ENCODE data around the gene SNPH.
"Not testable (repeated sequence)": the region's sequence is repeated elsewhere in the genome, so short reads cannot be mapped to it uniquely, and the experiment has no call there.

SNPH gene

GRCh38 chr20:1245578-1245977 is 20.5 kb upstream of the SNPH start:
- intact Hi-C loops (cut with micrococcal nuclease): no loop called here

DNA sequence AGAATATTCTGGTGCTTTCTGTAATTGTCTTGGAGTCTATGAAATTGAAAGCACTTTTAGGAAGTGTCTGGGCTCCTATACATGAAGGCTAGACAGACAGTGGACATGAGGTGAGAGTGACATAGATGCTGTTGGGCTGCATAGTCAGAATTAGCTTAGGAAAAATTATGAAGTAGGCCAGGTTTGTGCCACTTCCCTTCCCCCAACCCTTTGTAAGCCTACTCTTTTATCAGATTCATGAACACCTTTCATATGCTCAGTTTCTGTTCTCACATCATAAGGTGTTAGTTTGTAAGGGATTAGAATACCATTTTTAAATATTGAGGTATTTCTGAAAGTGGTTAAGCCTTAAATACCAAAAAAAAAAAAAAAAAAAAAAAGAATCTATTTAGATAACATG is 18.4 kb upstream of the SNPH start:
- Mint-ChIP-seq H3K4me3 (no peak overlapping the region), H3K36me3 (ENCODE audit: low read depth) (no peaks in the 10 kb centered on the region), H3K9me3 (no peaks in the 10 kb centered on the region), H3K27ac (no peak overlapping the region), H3K4me1 (ENCODE audit: low read depth) (no peaks in the 10 kb centered on the region), H3K27me3 (peaks cover 20% of the 10 kb centered on the region)
- intact Hi-C loops (cut with micrococcal nuclease): no loop called here

More at GRCh38 chr20:1245578-1245977, 20.5 kb upstream of the SNPH start:
- Mint-ChIP-seq H3K36me3 (ENCODE audit: low read depth) (no peaks in the 10 kb centered on the region), H3K4me3 (no peak overlapping the region), H3K4me1 (ENCODE audit: low read depth) (no peaks in the 10 kb centered on the region), H3K27ac (no peak overlapping the region), H3K9me3 (no peaks in the 10 kb centered on the region), H3K27me3 (peaks cover 23% of the 10 kb centered on the region)

DNA sequence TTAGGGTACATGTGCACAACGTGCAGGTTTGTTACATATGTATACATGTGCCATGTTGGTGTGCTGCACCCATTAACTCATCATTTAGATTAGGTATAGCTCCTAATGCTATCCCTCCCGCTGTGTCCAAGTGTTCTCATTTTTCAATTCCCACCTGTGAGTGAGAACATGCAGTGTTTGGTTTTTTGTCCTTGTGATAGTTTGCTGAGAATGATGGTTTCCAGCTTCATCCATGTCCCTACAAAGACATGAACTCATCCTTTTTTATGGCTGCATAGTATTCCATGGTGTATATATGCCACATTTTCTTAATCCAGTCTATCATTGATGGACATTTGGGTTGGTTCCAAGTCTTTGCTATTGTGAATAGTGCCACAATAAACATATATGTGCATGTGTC is 15.8 kb upstream of the SNPH start:
- H3K27ac Mint-ChIP-seq; H3K4me1 Mint-ChIP-seq (ENCODE audit: low read depth); H3K4me3 Mint-ChIP-seq; H3K9me3 Mint-ChIP-seq; H3K36me3 Mint-ChIP-seq (ENCODE audit: low read depth); intact Hi-C loops (cut with micrococcal nuclease): not testable (repeated sequence)
- H3K27me3 Mint-ChIP-seq: peaks cover 22% of the 10 kb centered on the region

- Mint-ChIP-seq H3K9me3 (no peaks in the 10 kb centered on the region), H3K36me3 (ENCODE audit: low read depth) (no peaks in the 10 kb centered on the region), H3K4me1 (ENCODE audit: low read depth) (no peaks in the 10 kb centered on the region), H3K27me3 (peaks cover 27% of the 10 kb centered on the region), H3K27ac (no peak overlapping the region), H3K4me3 (no peak overlapping the region)
- intact Hi-C loops (cut with micrococcal nuclease): no loop called here
These were observed 13.7 kb upstream of the SNPH start for GRCh38 chr20:1252416-1252815.

DNA sequence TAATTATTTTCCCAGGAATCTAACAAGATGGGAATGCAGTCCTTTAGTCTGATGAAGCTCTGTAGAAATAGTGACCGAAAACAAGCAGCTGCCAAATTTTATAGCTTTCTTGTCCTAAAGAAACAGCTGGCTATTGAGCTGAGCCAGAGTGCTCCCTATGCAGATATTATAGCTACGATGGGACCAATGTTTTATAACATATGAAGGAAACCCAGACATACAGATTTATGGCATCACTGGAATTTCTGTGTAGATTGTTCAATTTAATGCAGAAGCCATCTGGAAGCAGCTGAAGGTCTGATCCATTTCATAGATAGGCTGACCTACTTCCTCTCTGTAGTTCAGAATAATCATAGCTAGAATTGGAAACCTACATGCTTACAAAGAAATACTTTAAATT is 11.8 kb upstream of the SNPH start:
- Mint-ChIP-seq H3K27me3 (peaks cover 27% of the 10 kb centered on the region), H3K27ac (no peak overlapping the region), H3K36me3 (ENCODE audit: low read depth) (no peaks in the 10 kb centered on the region), H3K4me3 (no peak overlapping the region), H3K9me3 (no peaks in the 10 kb centered on the region), H3K4me1 (ENCODE audit: low read depth) (no peaks in the 10 kb centered on the region)
- intact Hi-C loops (cut with micrococcal nuclease): no loop called here

DNA sequence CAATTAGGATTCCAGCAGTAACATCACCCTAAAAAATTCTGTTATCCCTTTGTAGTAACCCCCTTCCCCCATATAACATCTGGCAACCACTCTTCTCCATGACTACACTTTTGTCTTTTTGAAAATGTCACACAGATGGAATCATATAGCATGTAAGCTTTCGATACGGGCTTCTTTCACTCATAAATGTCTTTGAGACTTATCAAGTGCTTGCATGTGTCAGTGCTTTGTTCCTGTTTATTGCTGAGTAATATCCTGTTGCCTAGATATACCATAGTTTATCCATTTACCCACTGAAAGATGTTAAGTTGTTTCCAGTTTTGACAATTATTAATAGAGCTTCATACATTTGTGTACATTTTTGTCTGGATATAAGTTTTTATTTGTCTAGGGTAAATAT is 10.4 kb upstream of the SNPH start:
- no peaks in the 10 kb centered on the region for H3K36me3 Mint-ChIP-seq (ENCODE audit: low read depth)
- H3K9me3 Mint-ChIP-seq: no peaks in the 10 kb centered on the region
- H3K4me1 Mint-ChIP-seq (ENCODE audit: low read depth): no peaks in the 10 kb centered on the region
- no peak overlapping the region for H3K4me3 Mint-ChIP-seq
- H3K27me3 Mint-ChIP-seq: peaks cover 27% of the 10 kb centered on the region
- no peak overlapping the region for H3K27ac Mint-ChIP-seq
- intact Hi-C loops (cut with micrococcal nuclease): no loop called here

DNA sequence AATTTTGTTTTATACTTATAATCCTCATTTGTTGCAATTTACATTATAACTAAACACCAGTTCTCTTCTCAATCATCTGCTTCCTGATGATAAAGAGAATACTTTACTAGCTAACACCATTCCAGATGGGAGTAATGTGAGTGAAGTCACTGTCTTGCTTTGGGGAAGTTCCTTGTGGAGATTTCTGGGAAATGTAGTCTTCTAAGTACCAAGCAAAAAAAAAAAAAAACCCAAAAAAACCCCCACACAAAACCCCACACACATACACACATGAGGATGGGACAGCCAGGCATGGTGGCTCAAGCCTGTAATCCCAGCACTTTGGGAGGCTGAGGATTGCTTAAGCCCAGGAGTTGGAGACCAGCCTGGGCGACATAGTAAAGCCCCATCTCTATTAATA is 2.2 kb upstream of the SNPH start:
- peaks cover 6% of the 10 kb centered on the region for H3K9me3 Mint-ChIP-seq
- no peaks in the 10 kb centered on the region for H3K4me1 Mint-ChIP-seq (ENCODE audit: low read depth)
- H3K36me3 Mint-ChIP-seq (ENCODE audit: low read depth): no peaks in the 10 kb centered on the region
- intact Hi-C loops (cut with micrococcal nuclease): no loop called here
- H3K4me3 Mint-ChIP-seq: no peak overlapping the region
- no peak overlapping the region for H3K27ac Mint-ChIP-seq
- peaks cover 53% of the 10 kb centered on the region for H3K27me3 Mint-ChIP-seq

- Mint-ChIP-seq H3K4me3 (no peak overlapping the region), H3K27me3 (peaks cover 54% of the 10 kb centered on the region), H3K36me3 (ENCODE audit: low read depth) (no peaks in the 10 kb centered on the region), H3K27ac (no peak overlapping the region), H3K9me3 (peaks cover 6% of the 10 kb centered on the region), H3K4me1 (ENCODE audit: low read depth) (no peaks in the 10 kb centered on the region)
- intact Hi-C loops (cut with micrococcal nuclease): no loop called here
These were observed 1.4 kb upstream of the SNPH start for GRCh38 chr20:1264727-1265126.

GRCh38 chr20:1265226-1265915 is 723 bp upstream of the SNPH start:
- intact Hi-C loops (cut with micrococcal nuclease): no loop called here
- no peak overlapping the region for H3K27ac Mint-ChIP-seq
- no peak overlapping the region for H3K4me3 Mint-ChIP-seq
- peaks cover 54% of the 10 kb centered on the region for H3K27me3 Mint-ChIP-seq
- H3K4me1 Mint-ChIP-seq (ENCODE audit: low read depth): no peaks in the 10 kb centered on the region
- no peaks in the 10 kb centered on the region for H3K36me3 Mint-ChIP-seq (ENCODE audit: low read depth)
- peaks cover 6% of the 10 kb centered on the region for H3K9me3 Mint-ChIP-seq

DNA sequence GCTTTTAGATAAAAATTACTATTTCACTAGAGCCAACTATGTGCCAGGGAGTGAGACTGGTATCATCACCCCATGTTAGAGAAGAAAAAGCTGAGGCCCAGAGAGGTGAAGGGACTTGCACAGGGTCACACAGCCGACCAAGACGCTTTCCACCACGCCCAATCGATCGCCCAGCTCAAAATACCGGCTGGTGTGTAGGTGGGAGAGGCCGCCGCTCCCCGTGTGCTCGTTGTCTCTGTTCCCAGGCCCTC is 253 bp upstream of the SNPH start:
- H3K27ac Mint-ChIP-seq: no peak overlapping the region
- peaks cover 6% of the 10 kb centered on the region for H3K9me3 Mint-ChIP-seq
- H3K36me3 Mint-ChIP-seq (ENCODE audit: low read depth): no peaks in the 10 kb centered on the region
- intact Hi-C loops (cut with micrococcal nuclease): no loop called here
- no peaks in the 10 kb centered on the region for H3K4me1 Mint-ChIP-seq (ENCODE audit: low read depth)
- H3K27me3 Mint-ChIP-seq: peaks cover 54% of the 10 kb centered on the region
- H3K4me3 Mint-ChIP-seq: peak overlapping the region; percentile 18

- intact Hi-C loops (cut with micrococcal nuclease): no loop called here
- Mint-ChIP-seq H3K4me3 (no peak overlapping the region), H3K27me3 (peaks cover 49% of the 10 kb centered on the region), H3K27ac (no peak overlapping the region), H3K9me3 (peaks cover 6% of the 10 kb centered on the region), H3K36me3 (ENCODE audit: low read depth) (no peaks in the 10 kb centered on the region), H3K4me1 (ENCODE audit: low read depth) (no peaks in the 10 kb centered on the region)
These were observed 1.1 kb downstream of the SNPH start for GRCh38 chr20:1267161-1267560.

DNA sequence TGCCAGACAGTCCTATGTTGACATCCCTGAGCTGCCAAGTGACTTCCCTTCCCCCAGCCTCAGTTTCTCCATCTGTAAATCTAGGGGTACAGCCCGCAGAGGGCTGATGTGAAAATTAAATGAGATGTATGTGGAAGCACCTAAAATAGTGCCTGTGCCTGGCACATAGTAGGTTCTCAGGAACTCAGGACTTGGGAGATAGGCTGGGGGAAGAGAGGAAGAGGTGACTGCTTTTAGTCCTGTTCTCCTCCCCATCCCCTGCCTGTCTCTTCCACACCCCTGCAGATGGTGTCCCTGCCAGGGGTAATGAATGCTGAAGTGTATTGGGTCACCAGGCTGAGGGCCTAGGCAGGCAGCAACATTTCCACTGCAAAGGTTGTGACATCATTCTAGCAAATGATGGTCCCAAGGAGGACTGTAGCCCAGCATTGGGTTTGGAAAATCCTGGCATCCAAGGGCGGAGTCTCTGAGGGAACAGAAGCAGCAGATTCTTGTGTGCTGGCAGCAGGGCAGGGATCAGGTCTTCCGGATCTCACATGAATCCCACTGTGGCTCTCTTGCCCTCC is 1.8 kb downstream of the SNPH start:
- no peaks in the 10 kb centered on the region for H3K36me3 Mint-ChIP-seq (ENCODE audit: low read depth)
- intact Hi-C loops (cut with micrococcal nuclease): no loop called here
- H3K9me3 Mint-ChIP-seq: no peaks in the 10 kb centered on the region
- no peak overlapping the region for H3K27ac Mint-ChIP-seq
- H3K27me3 Mint-ChIP-seq: peaks cover 43% of the 10 kb centered on the region
- no peaks in the 10 kb centered on the region for H3K4me1 Mint-ChIP-seq (ENCODE audit: low read depth)
- H3K4me3 Mint-ChIP-seq: no peak overlapping the region

- H3K27me3 Mint-ChIP-seq: peaks cover 39% of the 10 kb centered on the region
- H3K27ac Mint-ChIP-seq: no peak overlapping the region
- H3K9me3 Mint-ChIP-seq: no peaks in the 10 kb centered on the region
- H3K4me3 Mint-ChIP-seq: no peak overlapping the region
- H3K4me1 Mint-ChIP-seq (ENCODE audit: low read depth): no peaks in the 10 kb centered on the region
- intact Hi-C loops (cut with micrococcal nuclease): no loop called here
- no peaks in the 10 kb centered on the region for H3K36me3 Mint-ChIP-seq (ENCODE audit: low read depth)
These were observed 3.1 kb downstream of the SNPH start for GRCh38 chr20:1269235-1269634.

GRCh38 chr20:1269850-1270249 is 3.8 kb downstream of the SNPH start:
- intact Hi-C loops (cut with micrococcal nuclease): no loop called here
- Mint-ChIP-seq H3K27me3 (peaks cover 39% of the 10 kb centered on the region), H3K4me1 (ENCODE audit: low read depth) (no peaks in the 10 kb centered on the region), H3K9me3 (no peaks in the 10 kb centered on the region), H3K36me3 (ENCODE audit: low read depth) (no peaks in the 10 kb centered on the region), H3K4me3 (no peak overlapping the region), H3K27ac (no peak overlapping the region)

- H3K27ac Mint-ChIP-seq: no peak overlapping the region
These were observed 6.4 kb downstream of the SNPH start for GRCh38 chr20:1272368-1273100.

More at GRCh38 chr20:1272368-1273100, 6.4 kb downstream of the SNPH start:
- no peak overlapping the region for H3K4me3 Mint-ChIP-seq
- H3K27me3 Mint-ChIP-seq: peaks cover 14% of the 10 kb centered on the region
- no peaks in the 10 kb centered on the region for H3K4me1 Mint-ChIP-seq (ENCODE audit: low read depth)
- intact Hi-C loops (cut with micrococcal nuclease): no loop called here
- no peaks in the 10 kb centered on the region for H3K9me3 Mint-ChIP-seq
- no peaks in the 10 kb centered on the region for H3K36me3 Mint-ChIP-seq (ENCODE audit: low read depth)
